ENCODE results near the gene TCF7L2. TPM values are rescaled to one million over a fixed set of nuclear protein-coding genes. Genes with fewer than 3 reads are reported as not detected.

Gene TCF7L2
- total and polyA plus RNA-seq, 9 of the 15 experiments (the other 6 are each of a cell fraction or from before 2014, with no cell fraction given) = 0.32 to 2.8 (median 0.92) TPM

DNA sequence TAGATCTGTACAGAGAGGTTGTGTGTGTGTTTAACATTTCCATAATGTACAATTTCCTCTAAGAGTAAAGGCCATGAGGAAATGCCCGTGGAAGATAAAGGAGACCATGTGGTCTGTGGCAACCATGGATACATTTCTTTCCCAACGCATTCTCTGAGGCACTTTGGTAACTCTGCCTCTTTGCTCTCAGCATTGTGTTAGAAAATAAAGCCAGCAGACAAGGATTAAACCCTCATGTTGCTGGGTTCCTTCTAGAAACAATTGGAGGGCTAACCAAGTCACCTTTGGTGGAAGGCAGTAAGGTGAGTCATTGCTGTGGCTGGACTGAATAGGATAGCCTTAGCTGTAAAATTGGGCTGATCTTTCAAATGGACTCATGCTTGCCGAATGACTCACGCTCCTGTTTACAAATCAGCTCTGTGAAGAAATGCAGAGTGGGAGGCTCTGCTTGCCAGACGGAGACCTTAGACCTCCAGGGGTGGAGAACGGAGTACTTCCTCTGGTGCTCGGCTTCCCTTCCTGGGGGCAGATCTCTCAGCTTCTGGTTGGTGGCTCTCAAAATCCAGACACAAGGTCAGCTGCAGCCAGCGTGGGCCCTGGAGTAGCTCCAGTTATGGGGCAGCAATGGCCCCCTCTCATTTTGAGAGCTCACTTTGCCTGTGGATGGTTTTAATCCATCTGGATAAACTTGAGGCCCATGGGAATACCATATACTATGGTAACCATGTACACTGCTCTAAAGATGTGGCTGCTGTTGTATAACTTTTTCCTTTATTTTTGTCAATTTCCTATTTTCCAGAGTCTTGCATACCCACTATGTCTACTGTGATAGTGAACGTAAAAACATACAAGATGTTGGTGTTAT lies 137.3 kb downstream of the TCF7L2 start:
- no peak overlapping the region for H3K9ac ChIP-seq (ENCODE audit: insufficient read depth in 1 of 2, low read depth in 2 of 2, low read length in 2 of 2)
- CTCF ChIA-PET (ENCODE audit: low intra/inter-chr PET ratio) = no interaction called here
- in situ Hi-C loops (cut with MboI) (no loop called here), intact Hi-C loops (cut with micrococcal nuclease) (no loop called here)
- no TSS peak for BruUV-seq (replicated peaks)
- H3K9me3 ChIP-seq (replicated peaks; ENCODE audit: control insufficient read depth, insufficient read depth, low read depth, low read length) = no peaks in the 10 kb centered on the region
- peak; percentile 32 to 76 (median 50) for DNase-seq (ENCODE audit: extremely low read depth in 1 of 4, low spot score in 3 of 4)
- FAIRE-seq = peak; percentile 93
- ATAC-seq = peak; percentile 84
- 18% methylated on average over 8 of the region's 9 CpGs for WGBS (ENCODE audit: insufficient coverage, low coverage, missing lambda C conversion rate)
- no peaks in the 10 kb centered on the region for H4K20me1 ChIP-seq (replicated peaks; ENCODE audit: control insufficient read depth, insufficient read depth, low read length)
- peak overlapping the region; percentile 7; the same call in 1 of the 2 replicates for H3K4me2 ChIP-seq (ENCODE audit: insufficient read depth, low read length)
- no peaks in the 10 kb centered on the region for H3K36me3 ChIP-seq (ENCODE audit: control insufficient read depth, insufficient read depth, low read length)
- H3K27me3 ChIP-seq (ENCODE audit: control insufficient read depth in 2 of 2, insufficient read depth in 2 of 2, low read length in 2 of 2) = no peaks in the 10 kb centered on the region; a peak in 1 of 5 replicates
- peak overlapping the region; percentile 57 for H2AFZ ChIP-seq (ENCODE audit: low read depth, low read length)
- H3K27ac ChIP-seq (ENCODE audit: extremely low read depth, low read depth, low read length) = peak overlapping the region; percentile 49; the same call in 2 of the 3 replicates
- no peak overlapping the region for H3K4me3 ChIP-seq
- no peaks in the 10 kb centered on the region for H3K9me1 ChIP-seq (ENCODE audit: control insufficient read depth, insufficient read depth, low read length)
- POLR2A ChIA-PET = interaction anchor here (0.6 to 2.8 kb wide), 3 partner anchors 11 to 17 kb away, joined by 3 to 12 read pairs (median 3); no protein-coding TSS in a partner anchor
- no peaks in the 10 kb centered on the region for H3K79me2 ChIP-seq (ENCODE audit: control insufficient read depth, insufficient read depth, low read length)
- H3K4me1 ChIP-seq (replicated peaks in 1 of 2; ENCODE audit: control insufficient read depth in 2 of 2, insufficient read depth in 2 of 2, low read length in 2 of 2) = peaks cover 6 to 39% of the 10 kb centered on the region in 2 experiments; a peak in 3 of 5 replicates
- TF ChIP-seq, protein P1, sequence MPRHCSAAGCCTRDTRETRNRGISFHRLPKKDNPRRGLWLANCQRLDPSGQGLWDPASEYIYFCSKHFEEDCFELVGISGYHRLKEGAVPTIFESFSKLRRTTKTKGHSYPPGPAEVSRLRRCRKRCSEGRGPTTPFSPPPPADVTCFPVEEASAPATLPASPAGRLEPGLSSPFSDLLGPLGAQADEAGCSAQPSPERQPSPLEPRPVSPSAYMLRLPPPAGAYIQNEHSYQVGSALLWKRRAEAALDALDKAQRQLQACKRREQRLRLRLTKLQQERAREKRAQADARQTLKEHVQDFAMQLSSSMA (CRISPR knock-in tag; IDR thresholded peaks at IDR 0.05) = no peak
- no peak for TF ChIP-seq SAP30 (IDR thresholded peaks at IDR 0.05; ENCODE audit: borderline replicate concordance, insufficient read depth, low read depth, low read length, poor library complexity, severe bottlenecking)
- peak; percentile 41; the same call in 1 of the 2 replicates for TF ChIP-seq CBFA2T2 (conservative IDR thresholded peaks at IDR 0.05)
- TF ChIP-seq CEBPB (tag; IDR thresholded peaks at IDR 0.05) = peak; percentile 74
- peak; percentile 86 to 91 for TF ChIP-seq FOXA3 (CRISPR knock-in tag; conservative IDR thresholded peaks at IDR 0.05 in 1 of 2, IDR thresholded peaks at IDR 0.05 in 1 of 2)
- peak; percentile 65; the same call in 1 of the 2 replicates for TF ChIP-seq ATF7 (IDR thresholded peaks at IDR 0.05)
- no peak for TF ChIP-seq FOXJ3 (CRISPR knock-in tag; IDR thresholded peaks at IDR 0.05)
- 0 out of 4 replicates have a peak, but pooled peaks of 1 of the 2 experiments have one; percentile 30 for TF ChIP-seq TRIM24 (IDR thresholded peaks at IDR 0.05)
- 0 out of 2 replicates have a peak, but pooled peaks have one; percentile 44 for TF ChIP-seq MTA3 (IDR thresholded peaks at IDR 0.05; ENCODE audit: borderline replicate concordance)
- TF ChIP-seq POLR2B (IDR thresholded peaks at IDR 0.05; ENCODE audit: low read depth, partially characterized antibody) = no peak
- no peak for TF ChIP-seq ZNF197 (CRISPR knock-in tag; IDR thresholded peaks at IDR 0.05; ENCODE audit: low read depth)
- peak; percentile 62; the same call in 1 of the 2 replicates for TF ChIP-seq ZEB2 (IDR thresholded peaks at IDR 0.05)
- TF ChIP-seq, protein P2, sequence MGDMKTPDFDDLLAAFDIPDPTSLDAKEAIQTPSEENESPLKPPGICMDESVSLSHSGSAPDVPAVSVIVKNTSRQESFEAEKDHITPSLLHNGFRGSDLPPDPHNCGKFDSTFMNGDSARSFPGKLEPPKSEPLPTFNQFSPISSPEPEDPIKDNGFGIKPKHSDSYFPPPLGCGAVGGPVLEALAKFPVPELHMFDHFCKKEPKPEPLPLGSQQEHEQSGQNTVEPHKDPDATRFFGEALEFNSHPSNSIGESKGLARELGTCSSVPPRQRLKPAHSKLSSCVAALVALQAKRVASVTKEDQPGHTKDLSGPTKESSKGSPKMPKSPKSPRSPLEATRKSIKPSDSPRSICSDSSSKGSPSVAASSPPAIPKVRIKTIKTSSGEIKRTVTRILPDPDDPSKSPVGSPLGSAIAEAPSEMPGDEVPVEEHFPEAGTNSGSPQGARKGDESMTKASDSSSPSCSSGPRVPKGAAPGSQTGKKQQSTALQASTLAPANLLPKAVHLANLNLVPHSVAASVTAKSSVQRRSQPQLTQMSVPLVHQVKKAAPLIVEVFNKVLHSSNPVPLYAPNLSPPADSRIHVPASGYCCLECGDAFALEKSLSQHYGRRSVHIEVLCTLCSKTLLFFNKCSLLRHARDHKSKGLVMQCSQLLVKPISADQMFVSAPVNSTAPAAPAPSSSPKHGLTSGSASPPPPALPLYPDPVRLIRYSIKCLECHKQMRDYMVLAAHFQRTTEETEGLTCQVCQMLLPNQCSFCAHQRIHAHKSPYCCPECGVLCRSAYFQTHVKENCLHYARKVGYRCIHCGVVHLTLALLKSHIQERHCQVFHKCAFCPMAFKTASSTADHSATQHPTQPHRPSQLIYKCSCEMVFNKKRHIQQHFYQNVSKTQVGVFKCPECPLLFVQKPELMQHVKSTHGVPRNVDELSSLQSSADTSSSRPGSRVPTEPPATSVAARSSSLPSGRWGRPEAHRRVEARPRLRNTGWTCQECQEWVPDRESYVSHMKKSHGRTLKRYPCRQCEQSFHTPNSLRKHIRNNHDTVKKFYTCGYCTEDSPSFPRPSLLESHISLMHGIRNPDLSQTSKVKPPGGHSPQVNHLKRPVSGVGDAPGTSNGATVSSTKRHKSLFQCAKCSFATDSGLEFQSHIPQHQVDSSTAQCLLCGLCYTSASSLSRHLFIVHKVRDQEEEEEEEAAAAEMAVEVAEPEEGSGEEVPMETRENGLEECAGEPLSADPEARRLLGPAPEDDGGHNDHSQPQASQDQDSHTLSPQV (IDR thresholded peaks at IDR 0.05) = peak; percentile 41; the same call in 1 of the 2 replicates
- TF ChIP-seq TEAD2 (tag; IDR thresholded peaks at IDR 0.05) = no peak
- TF ChIP-seq NR4A1 (CRISPR knock-in tag; IDR thresholded peaks at IDR 0.05) = no peak
- TF ChIP-seq NR4A1 (tag; IDR thresholded peaks at IDR 0.05) = 0 out of 2 replicates have a peak, but pooled peaks have one; percentile 31
